Measurements from ENCODE around the gene ZNF101. TPM values are rescaled to one million over a fixed set of nuclear protein-coding genes. Genes with fewer than 3 reads are reported as not detected.

ZNF101 gene
- polyA plus RNA-seq, 1 donor (not counting 4 experiments of a cell fraction or from before 2014, with no cell fraction given), result 9.8 TPM

DNA sequence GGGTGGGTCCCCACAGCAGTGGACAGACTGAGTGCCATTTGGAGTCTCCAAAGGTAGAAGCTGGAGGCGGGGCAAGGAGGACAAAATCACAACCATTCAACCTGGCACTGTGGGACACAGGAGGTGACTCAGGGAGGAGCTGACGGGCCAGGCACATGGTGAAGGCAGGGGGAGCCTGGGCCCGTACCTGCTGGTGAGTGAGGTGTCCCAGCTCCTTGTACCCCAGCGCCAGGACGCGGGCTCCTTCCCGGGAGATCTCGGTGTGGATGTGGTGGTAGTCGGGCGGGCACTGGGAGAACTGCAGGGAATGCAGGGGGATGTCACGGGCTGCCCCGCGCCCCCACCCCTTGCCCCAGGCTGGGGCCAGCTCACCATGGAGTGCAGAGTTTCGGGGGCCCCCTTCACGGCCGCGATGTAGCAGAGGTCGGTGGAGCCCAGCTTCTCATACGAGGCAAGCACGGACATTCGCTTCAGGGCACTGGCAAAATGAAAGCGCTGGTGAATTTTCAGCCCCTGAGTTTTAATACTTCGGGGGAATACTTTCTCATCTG is 15.0 kb upstream of the ZNF101 start:
- Histone ChIP-seq H3K9me3 (ENCODE audit: control insufficient read depth, low read depth, low read length) (no peaks in the 10 kb centered on the region), H3K36me3 (ENCODE audit: control insufficient read depth in 2 of 2, extremely low read depth in 1 of 2, insufficient read depth in 2 of 2, low read length in 2 of 2) (peaks cover 34 to 67% of the 10 kb centered on the region in 2 experiments), H2AFZ (ENCODE audit: control insufficient read depth, low read length) (no peak overlapping the region), H3K27ac (ENCODE audit: control insufficient read depth, insufficient read depth, low read length) (no peak overlapping the region), H3K4me1 (ENCODE audit: control insufficient read depth, extremely low read depth, insufficient read depth, low read length) (no peaks in the 10 kb centered on the region), H3K9ac (ENCODE audit: control insufficient read depth, extremely low read depth, insufficient read depth, low read length) (no peak overlapping the region), H3K79me2 (ENCODE audit: control insufficient read depth, insufficient read depth, low read length) (no peaks in the 10 kb centered on the region), H3K9me1 (ENCODE audit: control insufficient read depth, extremely low read depth, insufficient read depth, low read length) (no peaks in the 10 kb centered on the region), H4K20me1 (ENCODE audit: control insufficient read depth, extremely low read depth, insufficient read depth, low read length) (no peaks in the 10 kb centered on the region), H3K4me3 (ENCODE audit: control insufficient read depth in 2 of 3, extremely low read depth in 1 of 3, insufficient read depth in 2 of 3, low read depth in 1 of 3, low read length in 3 of 3) (no peak overlapping the region), H3K4me2 (ENCODE audit: control insufficient read depth, extremely low read depth, insufficient read depth, low read depth, low read length) (no peak overlapping the region), H3K27me3 (ENCODE audit: control insufficient read depth, extremely low read depth, insufficient read depth, low read length) (no peaks in the 10 kb centered on the region)
- no peak for TF ChIP-seq EZH2 (IDR thresholded peaks at IDR 0.05; ENCODE audit: low read length)
- TF ChIP-seq, protein P1, sequence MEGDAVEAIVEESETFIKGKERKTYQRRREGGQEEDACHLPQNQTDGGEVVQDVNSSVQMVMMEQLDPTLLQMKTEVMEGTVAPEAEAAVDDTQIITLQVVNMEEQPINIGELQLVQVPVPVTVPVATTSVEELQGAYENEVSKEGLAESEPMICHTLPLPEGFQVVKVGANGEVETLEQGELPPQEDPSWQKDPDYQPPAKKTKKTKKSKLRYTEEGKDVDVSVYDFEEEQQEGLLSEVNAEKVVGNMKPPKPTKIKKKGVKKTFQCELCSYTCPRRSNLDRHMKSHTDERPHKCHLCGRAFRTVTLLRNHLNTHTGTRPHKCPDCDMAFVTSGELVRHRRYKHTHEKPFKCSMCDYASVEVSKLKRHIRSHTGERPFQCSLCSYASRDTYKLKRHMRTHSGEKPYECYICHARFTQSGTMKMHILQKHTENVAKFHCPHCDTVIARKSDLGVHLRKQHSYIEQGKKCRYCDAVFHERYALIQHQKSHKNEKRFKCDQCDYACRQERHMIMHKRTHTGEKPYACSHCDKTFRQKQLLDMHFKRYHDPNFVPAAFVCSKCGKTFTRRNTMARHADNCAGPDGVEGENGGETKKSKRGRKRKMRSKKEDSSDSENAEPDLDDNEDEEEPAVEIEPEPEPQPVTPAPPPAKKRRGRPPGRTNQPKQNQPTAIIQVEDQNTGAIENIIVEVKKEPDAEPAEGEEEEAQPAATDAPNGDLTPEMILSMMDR (optimal IDR thresholded peaks at IDR 0.05 in 1 of 3, IDR thresholded peaks at IDR 0.05 in 1 of 3, conservative IDR thresholded peaks at IDR 0.05 in 1 of 3; ENCODE audit: extremely low read depth in 1 of 3, insufficient read depth in 2 of 3, low read length in 3 of 3), result no peak
- dilution Hi-C loops (cut with MboI; ENCODE audit: extremely low pct_ligation_motif_present, low sequenced_read_pairs), result no loop called here
- FAIRE-seq (no peak), DNase-seq (ENCODE audit: low read depth, low spot score) (no peak)

DNA sequence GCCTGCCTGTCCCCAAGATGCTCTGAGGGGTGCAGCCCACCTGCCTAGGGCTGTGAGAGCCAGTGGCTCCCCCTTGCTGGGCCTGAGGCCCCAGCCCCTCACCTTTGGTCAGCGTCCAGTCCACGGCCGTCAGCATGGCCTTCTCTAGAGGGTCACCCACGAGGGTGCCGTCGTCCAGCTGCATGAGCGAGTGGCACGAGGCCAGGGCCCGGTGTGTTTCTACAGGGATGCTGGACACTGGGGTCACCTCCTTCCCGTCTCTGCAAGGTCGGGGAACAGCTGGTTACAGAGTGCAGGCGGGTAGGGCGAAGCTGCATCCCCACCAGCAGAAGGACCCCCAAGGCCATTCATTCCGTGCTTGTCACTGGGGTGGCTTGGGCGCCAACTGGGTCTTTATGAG is 14.2 kb upstream of the ZNF101 start:
- Histone ChIP-seq H4K20me1 (ENCODE audit: control insufficient read depth, extremely low read depth, insufficient read depth, low read length) (no peaks in the 10 kb centered on the region), H3K9me1 (ENCODE audit: control insufficient read depth, extremely low read depth, insufficient read depth, low read length) (no peaks in the 10 kb centered on the region), H3K27ac (ENCODE audit: control insufficient read depth, insufficient read depth, low read length) (no peak overlapping the region), H2AFZ (ENCODE audit: control insufficient read depth, low read length) (no peak overlapping the region), H3K79me2 (ENCODE audit: control insufficient read depth, insufficient read depth, low read length) (no peaks in the 10 kb centered on the region), H3K36me3 (ENCODE audit: control insufficient read depth in 2 of 2, extremely low read depth in 1 of 2, insufficient read depth in 2 of 2, low read length in 2 of 2) (peaks cover 40 to 67% of the 10 kb centered on the region in 2 experiments), H3K4me1 (ENCODE audit: control insufficient read depth, extremely low read depth, insufficient read depth, low read length) (no peaks in the 10 kb centered on the region), H3K4me2 (ENCODE audit: control insufficient read depth, extremely low read depth, insufficient read depth, low read depth, low read length) (no peak overlapping the region), H3K9ac (ENCODE audit: control insufficient read depth, extremely low read depth, insufficient read depth, low read length) (no peak overlapping the region), H3K9me3 (ENCODE audit: control insufficient read depth, low read depth, low read length) (no peaks in the 10 kb centered on the region), H3K4me3 (ENCODE audit: control insufficient read depth in 2 of 3, extremely low read depth in 1 of 3, insufficient read depth in 2 of 3, low read depth in 1 of 3, low read length in 3 of 3) (no peak overlapping the region), H3K27me3 (ENCODE audit: control insufficient read depth, extremely low read depth, insufficient read depth, low read length) (no peaks in the 10 kb centered on the region)
- DNase-seq (ENCODE audit: low read depth, low spot score) (no peak), FAIRE-seq (no peak)
- dilution Hi-C loops (cut with MboI; ENCODE audit: extremely low pct_ligation_motif_present, low sequenced_read_pairs), result no loop called here
- no peak for TF ChIP-seq EZH2 (IDR thresholded peaks at IDR 0.05; ENCODE audit: low read length)
- TF ChIP-seq, protein P1 (optimal IDR thresholded peaks at IDR 0.05 in 1 of 3, IDR thresholded peaks at IDR 0.05 in 1 of 3, conservative IDR thresholded peaks at IDR 0.05 in 1 of 3; ENCODE audit: extremely low read depth in 1 of 3, insufficient read depth in 2 of 3, low read length in 3 of 3), result no peak
